ENCODE data around the gene GPR17.

The GPR17 gene

GRCh38 chr2:127643439-127644065, 2.4 kb upstream of the GPR17 start:
- DNase-seq, result no peak

- DNase-seq, result no peak
Measured at GRCh38 chr2:127644066-127645025, 1.6 kb upstream of the GPR17 start.

- no peak for DNase-seq
Measured at GRCh38 chr2:127645026-127645394, 943 bp upstream of the GPR17 start.

GRCh38 chr2:127646487-127647241, 711 bp downstream of the GPR17 start:
- DNase-seq, result no peak

- no peak for DNase-seq
Measured at GRCh38 chr2:127647242-127648190, 1.6 kb downstream of the GPR17 start.

GRCh38 chr2:127648321-127648720, 2.4 kb downstream of the GPR17 start:
- DNase-seq, result no peak

- DNase-seq, result no peak
Measured at GRCh38 chr2:127649100-127649611, 3.2 kb downstream of the GPR17 start.

- DNase-seq, result peak; percentile 71 to 80
Measured at GRCh38 chr2:127649684-127650040, 3.7 kb downstream of the GPR17 start.

- no peak for DNase-seq
Measured at GRCh38 chr2:127650041-127650784, 4.3 kb downstream of the GPR17 start.

- DNase-seq, result no peak
Measured at GRCh38 chr2:127650785-127651380, 4.9 kb downstream of the GPR17 start.

- DNase-seq, result no peak
Measured at GRCh38 chr2:127651381-127651809, 5.4 kb downstream of the GPR17 start.

- no peak for DNase-seq
Measured at GRCh38 chr2:127651971-127652550, 6.1 kb downstream of the GPR17 start.

GRCh38 chr2:127652786-127653357, 6.9 kb downstream of the GPR17 start:
- no peak for DNase-seq

GRCh38 chr2:127653421-127654083, 7.6 kb downstream of the GPR17 start:
- no peak for DNase-seq

- no peak for DNase-seq
Measured at GRCh38 chr2:127654084-127654837, 8.3 kb downstream of the GPR17 start.

- DNase-seq, result no peak
Measured at GRCh38 chr2:127654838-127655175, 8.9 kb downstream of the GPR17 start.

GRCh38 chr2:127655209-127656073, 9.5 kb downstream of the GPR17 start:
- no peak for DNase-seq

Data from stimulated activated CD4-positive, alpha-beta T cell treated with anti-CD3 and anti-CD28 coated beads, Interleukin-4, amount 100 ng/mL, for 4 hours (primary cell).